Neural cell (in vitro differentiated cells): Measurements from ENCODE around the gene APOD.

Experiments
- EP300 ChIP-seq: fragments of 450-650 bp; conservative IDR thresholded peaks from 2 replicates; pipeline ENCODE4 v1.6.1; 2014; ENCODE audit warnings: antibody characterized with exemption, mild to moderate bottlenecking, moderate library complexity; ENCODE audit not compliant: poor library complexity, severe bottlenecking
- EZH2 ChIP-seq: fragments of 200-600, 300-800 bp; shearing (Covaris generic), sonication (generic); IDR thresholded peaks from 2 replicates; pipeline ENCODE4 v1.6.1; 2014; ENCODE audit warnings: antibody characterized with exemption, low read length, borderline replicate concordance, mild to moderate bottlenecking; ENCODE audit not compliant: insufficient read depth, poor library complexity, severe bottlenecking
- POLR2AphosphoS5 ChIP-seq: IDR thresholded peaks from 2 replicates; pipeline ENCODE4 v1.6.1; 2012
- RAD21 ChIP-seq: fragments of 450-650 bp; conservative IDR thresholded peaks from 2 replicates; pipeline ENCODE4 v1.6.1; 2014; ENCODE audit warnings: antibody characterized with exemption, mild to moderate bottlenecking, moderate library complexity
- SMC3 ChIP-seq: fragments of 450-650 bp; conservative IDR thresholded peaks from 2 replicates; pipeline ENCODE4 v1.6.1; 2014; ENCODE audit warnings: antibody characterized with exemption, mild to moderate bottlenecking, moderate library complexity; ENCODE audit not compliant: poor library complexity
- TAF1 ChIP-seq: IDR thresholded peaks from 2 replicates; pipeline ENCODE4 v1.6.1; 2012; ENCODE audit warnings: low read depth
- TF ChIP-seq, protein P1 (sequence below): fragments of 450-650 bp; IDR thresholded peaks from 2 replicates; pipeline ENCODE4 v1.5.1; 2014; ENCODE audit warnings: antibody characterized with exemption, mild to moderate bottlenecking, moderate library complexity; ENCODE audit not compliant: poor library complexity, severe bottlenecking
- TF ChIP-seq, protein P2 (sequence below): IDR thresholded peaks from 2 replicates; pipeline ENCODE4 v1.6.1; 2012; ENCODE audit warnings: borderline replicate concordance

- TF ChIP-seq, protein P1, sequence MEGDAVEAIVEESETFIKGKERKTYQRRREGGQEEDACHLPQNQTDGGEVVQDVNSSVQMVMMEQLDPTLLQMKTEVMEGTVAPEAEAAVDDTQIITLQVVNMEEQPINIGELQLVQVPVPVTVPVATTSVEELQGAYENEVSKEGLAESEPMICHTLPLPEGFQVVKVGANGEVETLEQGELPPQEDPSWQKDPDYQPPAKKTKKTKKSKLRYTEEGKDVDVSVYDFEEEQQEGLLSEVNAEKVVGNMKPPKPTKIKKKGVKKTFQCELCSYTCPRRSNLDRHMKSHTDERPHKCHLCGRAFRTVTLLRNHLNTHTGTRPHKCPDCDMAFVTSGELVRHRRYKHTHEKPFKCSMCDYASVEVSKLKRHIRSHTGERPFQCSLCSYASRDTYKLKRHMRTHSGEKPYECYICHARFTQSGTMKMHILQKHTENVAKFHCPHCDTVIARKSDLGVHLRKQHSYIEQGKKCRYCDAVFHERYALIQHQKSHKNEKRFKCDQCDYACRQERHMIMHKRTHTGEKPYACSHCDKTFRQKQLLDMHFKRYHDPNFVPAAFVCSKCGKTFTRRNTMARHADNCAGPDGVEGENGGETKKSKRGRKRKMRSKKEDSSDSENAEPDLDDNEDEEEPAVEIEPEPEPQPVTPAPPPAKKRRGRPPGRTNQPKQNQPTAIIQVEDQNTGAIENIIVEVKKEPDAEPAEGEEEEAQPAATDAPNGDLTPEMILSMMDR = no peak
- no peak for TF ChIP-seq POLR2AphosphoS5
- TF ChIP-seq TAF1 = no peak
- TF ChIP-seq, protein P2, sequence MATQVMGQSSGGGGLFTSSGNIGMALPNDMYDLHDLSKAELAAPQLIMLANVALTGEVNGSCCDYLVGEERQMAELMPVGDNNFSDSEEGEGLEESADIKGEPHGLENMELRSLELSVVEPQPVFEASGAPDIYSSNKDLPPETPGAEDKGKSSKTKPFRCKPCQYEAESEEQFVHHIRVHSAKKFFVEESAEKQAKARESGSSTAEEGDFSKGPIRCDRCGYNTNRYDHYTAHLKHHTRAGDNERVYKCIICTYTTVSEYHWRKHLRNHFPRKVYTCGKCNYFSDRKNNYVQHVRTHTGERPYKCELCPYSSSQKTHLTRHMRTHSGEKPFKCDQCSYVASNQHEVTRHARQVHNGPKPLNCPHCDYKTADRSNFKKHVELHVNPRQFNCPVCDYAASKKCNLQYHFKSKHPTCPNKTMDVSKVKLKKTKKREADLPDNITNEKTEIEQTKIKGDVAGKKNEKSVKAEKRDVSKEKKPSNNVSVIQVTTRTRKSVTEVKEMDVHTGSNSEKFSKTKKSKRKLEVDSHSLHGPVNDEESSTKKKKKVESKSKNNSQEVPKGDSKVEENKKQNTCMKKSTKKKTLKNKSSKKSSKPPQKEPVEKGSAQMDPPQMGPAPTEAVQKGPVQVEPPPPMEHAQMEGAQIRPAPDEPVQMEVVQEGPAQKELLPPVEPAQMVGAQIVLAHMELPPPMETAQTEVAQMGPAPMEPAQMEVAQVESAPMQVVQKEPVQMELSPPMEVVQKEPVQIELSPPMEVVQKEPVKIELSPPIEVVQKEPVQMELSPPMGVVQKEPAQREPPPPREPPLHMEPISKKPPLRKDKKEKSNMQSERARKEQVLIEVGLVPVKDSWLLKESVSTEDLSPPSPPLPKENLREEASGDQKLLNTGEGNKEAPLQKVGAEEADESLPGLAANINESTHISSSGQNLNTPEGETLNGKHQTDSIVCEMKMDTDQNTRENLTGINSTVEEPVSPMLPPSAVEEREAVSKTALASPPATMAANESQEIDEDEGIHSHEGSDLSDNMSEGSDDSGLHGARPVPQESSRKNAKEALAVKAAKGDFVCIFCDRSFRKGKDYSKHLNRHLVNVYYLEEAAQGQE = no peak
- TF ChIP-seq RAD21 = no peak
- TF ChIP-seq EZH2 = no peak
- no peak for TF ChIP-seq EP300
- no peak for TF ChIP-seq SMC3
These were observed 29.8 kb upstream of the APOD start for GRCh38 chr3:195613468-195614069.
